HFFc6 (cell line): Measurements from ENCODE around the gene NECTIN1. TPM values are rescaled to one million over a fixed set of nuclear protein-coding genes. Genes with fewer than 3 reads are reported as not detected.

Source experiments
- DNase-seq: peaks from one replicate; pipeline ENCODE4 v3.0.0-alpha.2; 2018
- H3K27ac Mint-ChIP-seq: 2 replicates; pipeline ENCODE4 v1.8.0; 2020; ENCODE audit warnings: mild to moderate bottlenecking, mixed read lengths
- H3K27me3 Mint-ChIP-seq: 2 replicates; pipeline ENCODE4 v1.8.0; 2021; ENCODE audit warnings: mild to moderate bottlenecking, moderate library complexity, mixed read lengths; ENCODE audit not compliant: insufficient read depth
- H3K36me3 Mint-ChIP-seq: 2 replicates; pipeline ENCODE4 v1.8.0; 2021; ENCODE audit warnings: low read depth, mixed read lengths
- H3K4me1 Mint-ChIP-seq: 2 replicates; pipeline ENCODE4 v1.8.0; 2020; ENCODE audit warnings: low read depth, mixed read lengths
- H3K4me3 Mint-ChIP-seq: 2 replicates; pipeline ENCODE4 v1.8.0; 2020; ENCODE audit warnings: mild to moderate bottlenecking, moderate library complexity, mixed read lengths
- H3K9me3 Mint-ChIP-seq: 2 replicates; pipeline ENCODE4 v1.8.0; 2020; ENCODE audit warnings: mild to moderate bottlenecking, mixed read lengths
- CTCF ChIP-seq: fragments of 200-600 bp; sonication (generic); IDR thresholded peaks from 2 replicates; pipeline ENCODE4 v1.5.0; 2021; ENCODE audit warnings: antibody characterized with exemption, mild to moderate bottlenecking
- total RNA-seq, 6 experiments: library from RNA; stranded (reverse); fragmentation: NEBNext Ultra II Directional; extraction: Animal tissue kit (Norgen Biotek cat#: 25700); gene quantifications; 2 replicates in 1 of 6; 3 replicates in 5 of 6; pipeline ENCODE4 v1.2.3, GENCODE V29; 2021

Gene NECTIN1
- total RNA-seq, 6 experiments from 2014 or later = 4.1 to 7.9 (median 6.6) TPM

DNA sequence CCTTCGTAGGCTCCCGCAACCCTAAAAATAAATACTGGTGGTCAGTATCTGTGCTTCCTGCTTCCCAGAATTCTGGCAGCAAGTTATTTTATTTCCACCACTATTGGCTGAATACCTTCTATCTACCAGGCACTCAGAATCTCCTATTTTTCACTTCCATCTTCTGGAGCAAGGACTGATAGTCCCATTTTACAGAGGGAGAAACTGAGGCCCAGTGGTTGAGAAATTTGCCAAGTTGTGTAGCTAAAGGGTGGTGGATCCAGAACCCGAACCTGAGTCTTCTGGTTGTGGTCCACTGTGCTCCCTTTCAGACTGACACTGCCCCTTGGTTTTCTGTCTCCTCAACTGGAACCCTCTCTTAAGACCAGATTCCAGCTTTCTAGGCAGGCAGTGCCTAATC lies 31.6 kb downstream of the NECTIN1 start:
- H3K36me3 Mint-ChIP-seq = no peaks in the 10 kb centered on the region
- peaks cover 10% of the 10 kb centered on the region for H3K27me3 Mint-ChIP-seq
- H3K27ac Mint-ChIP-seq = no peak overlapping the region
- H3K9me3 Mint-ChIP-seq = no peaks in the 10 kb centered on the region
- peaks cover 33% of the 10 kb centered on the region for H3K4me1 Mint-ChIP-seq
- no peak for TF ChIP-seq CTCF
- H3K4me3 Mint-ChIP-seq = no peak overlapping the region
- no peak for DNase-seq

GRCh38 chr11:119696378-119697222 lies 32.4 kb downstream of the NECTIN1 start:
- Mint-ChIP-seq H3K9me3 (no peaks in the 10 kb centered on the region), H3K36me3 (no peaks in the 10 kb centered on the region), H3K4me3 (no peak overlapping the region), H3K4me1 (peaks cover 25% of the 10 kb centered on the region), H3K27ac (no peak overlapping the region; the same call in 1 of the 2 replicates), H3K27me3 (peaks cover 10% of the 10 kb centered on the region)
- no peak for TF ChIP-seq CTCF
- no peak for DNase-seq

- Mint-ChIP-seq H3K36me3 (no peaks in the 10 kb centered on the region), H3K9me3 (no peaks in the 10 kb centered on the region), H3K4me3 (no peak overlapping the region), H3K4me1 (peaks cover 10% of the 10 kb centered on the region; the same call in 1 of the 2 replicates), H3K27ac (no peak overlapping the region), H3K27me3 (peaks cover 10% of the 10 kb centered on the region)
- TF ChIP-seq CTCF = peak; percentile 8; the same call in 1 of the 2 replicates
- no peak for DNase-seq
These were observed 34.7 kb downstream of the NECTIN1 start for GRCh38 chr11:119694334-119694733.

DNA sequence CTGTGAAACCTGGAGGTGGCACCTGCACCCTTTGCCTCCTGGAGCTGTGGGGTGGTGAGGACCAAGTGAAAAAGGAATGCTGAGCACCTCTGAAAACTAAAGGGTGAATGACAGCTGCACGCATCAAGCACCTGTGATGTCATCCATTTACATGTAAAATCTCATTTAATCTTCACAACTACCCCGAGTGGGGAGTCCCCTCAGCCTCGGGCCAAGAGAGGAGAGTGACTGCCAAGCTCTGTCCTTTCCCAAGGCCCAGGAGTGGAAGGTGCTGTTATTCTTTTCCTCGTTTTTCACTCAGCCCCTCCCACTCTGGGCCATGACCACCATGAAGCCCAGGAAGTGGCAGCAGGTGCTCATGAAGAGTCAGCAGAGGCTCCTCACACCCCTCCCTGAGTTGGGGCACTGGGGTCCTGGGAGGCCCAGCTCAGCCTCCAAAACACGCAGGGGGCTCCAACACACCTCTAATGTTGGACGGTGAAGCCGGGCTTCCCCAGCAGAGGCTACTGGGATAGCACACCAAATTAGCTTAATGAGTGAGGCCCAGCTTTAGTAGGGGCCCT lies 35.7 kb downstream of the NECTIN1 start:
- no peak for TF ChIP-seq CTCF
- Mint-ChIP-seq H3K27ac (no peak overlapping the region), H3K4me3 (no peak overlapping the region), H3K36me3 (no peaks in the 10 kb centered on the region), H3K4me1 (peaks cover 10% of the 10 kb centered on the region; the same call in 1 of the 2 replicates), H3K9me3 (no peaks in the 10 kb centered on the region), H3K27me3 (peaks cover 9% of the 10 kb centered on the region)
- no peak for DNase-seq

GRCh38 chr11:119692540-119692820 lies 36.5 kb downstream of the NECTIN1 start:
- H3K27ac Mint-ChIP-seq = no peak overlapping the region
- TF ChIP-seq CTCF = no peak
- peaks cover 10% of the 10 kb centered on the region; the same call in 1 of the 2 replicates for H3K4me1 Mint-ChIP-seq
- no peak for DNase-seq
- H3K9me3 Mint-ChIP-seq = no peaks in the 10 kb centered on the region
- peaks cover 7% of the 10 kb centered on the region for H3K27me3 Mint-ChIP-seq
- no peak overlapping the region for H3K4me3 Mint-ChIP-seq
- no peaks in the 10 kb centered on the region for H3K36me3 Mint-ChIP-seq
